Measurements from ENCODE around the gene KCNC2.

Gene KCNC2

DNA sequence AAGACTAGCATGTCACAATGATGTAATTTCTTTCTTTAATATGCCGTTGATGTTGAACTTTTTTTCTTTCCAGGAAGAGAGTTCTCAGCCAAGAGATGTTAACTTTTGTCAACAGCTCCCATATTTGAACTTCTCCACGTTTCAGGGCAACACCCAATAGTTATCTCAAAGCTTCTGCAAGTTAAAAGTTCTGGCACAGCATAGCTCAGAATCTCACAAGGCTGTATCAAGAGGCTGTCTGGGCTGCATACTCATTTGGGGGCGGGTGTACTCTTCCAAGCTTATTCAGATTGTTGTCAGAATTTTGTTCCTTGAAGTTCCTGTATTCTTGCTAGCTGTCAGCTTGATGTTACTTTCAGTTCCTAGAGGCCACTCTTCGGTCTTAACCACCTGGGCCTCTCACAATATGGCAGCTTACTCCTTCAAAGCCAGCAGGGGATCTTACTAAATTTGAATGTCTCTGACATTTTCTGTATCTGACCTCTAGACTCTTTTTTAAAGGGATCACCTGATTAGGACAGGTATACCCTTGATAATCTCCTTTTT, 38.9 kb downstream of the KCNC2 start:
- no peaks in the 10 kb centered on the region for H3K9me3 ChIP-seq
- H3K9ac ChIP-seq: no peak overlapping the region
- no peak for TF ChIP-seq Cebpa-rat (IDR thresholded peaks at IDR 0.05)
- H3K27me3 ChIP-seq: no peaks in the 10 kb centered on the region
- peaks cover 10% of the 10 kb centered on the region for H3K4me1 ChIP-seq
- H3K27ac ChIP-seq: no peak overlapping the region
- no peak overlapping the region for H3K4me2 ChIP-seq
- H4K20me1 ChIP-seq: no peaks in the 10 kb centered on the region
- no peaks in the 10 kb centered on the region for H3K36me3 ChIP-seq
- H3K4me3 ChIP-seq: no peak overlapping the region

GRCh38 chr12:75162845-75163244, 46.8 kb downstream of the KCNC2 start:
- Histone ChIP-seq H3K4me1 (no peaks in the 10 kb centered on the region), H3K9ac (no peak overlapping the region), H3K4me3 (no peak overlapping the region), H4K20me1 (no peaks in the 10 kb centered on the region), H3K27me3 (no peaks in the 10 kb centered on the region), H3K27ac (no peak overlapping the region), H3K9me3 (no peaks in the 10 kb centered on the region), H3K36me3 (no peaks in the 10 kb centered on the region), H3K4me2 (no peak overlapping the region)
- no peak for TF ChIP-seq Cebpa-rat (IDR thresholded peaks at IDR 0.05)

DNA sequence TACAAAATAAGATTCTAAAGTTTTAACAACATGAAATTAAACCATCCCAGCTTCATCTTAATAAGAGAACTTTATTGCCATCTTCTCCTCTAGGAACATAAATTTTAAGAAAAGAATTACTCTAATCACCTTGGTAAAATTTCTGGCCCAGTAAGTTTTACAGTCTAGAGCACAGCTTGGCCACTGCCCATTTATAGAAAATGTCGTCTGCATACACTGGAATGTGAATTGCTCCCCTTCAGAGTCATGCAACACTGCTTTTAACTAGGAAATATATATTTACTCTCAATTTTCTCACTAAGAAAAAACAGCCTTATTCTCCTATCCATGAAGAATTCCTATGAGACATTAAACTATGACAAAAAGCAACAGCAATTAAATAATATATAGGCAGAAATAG, 48.2 kb downstream of the KCNC2 start:
- no peaks in the 10 kb centered on the region for H3K27me3 ChIP-seq
- H3K4me3 ChIP-seq: no peak overlapping the region
- H3K4me2 ChIP-seq: no peak overlapping the region
- no peak overlapping the region for H3K27ac ChIP-seq
- no peaks in the 10 kb centered on the region for H3K9me3 ChIP-seq
- no peaks in the 10 kb centered on the region for H3K4me1 ChIP-seq
- no peaks in the 10 kb centered on the region for H3K36me3 ChIP-seq
- no peak for TF ChIP-seq Cebpa-rat (IDR thresholded peaks at IDR 0.05)
- no peaks in the 10 kb centered on the region for H4K20me1 ChIP-seq
- no peak overlapping the region for H3K9ac ChIP-seq

- Histone ChIP-seq H3K36me3 (no peaks in the 10 kb centered on the region), H3K27ac (no peak overlapping the region), H3K4me1 (no peaks in the 10 kb centered on the region), H3K27me3 (no peaks in the 10 kb centered on the region), H3K9ac (no peak overlapping the region), H3K4me2 (no peak overlapping the region), H4K20me1 (no peaks in the 10 kb centered on the region), H3K4me3 (no peak overlapping the region), H3K9me3 (no peaks in the 10 kb centered on the region)
- no peak for TF ChIP-seq Cebpa-rat (IDR thresholded peaks at IDR 0.05)
These were observed 52.3 kb downstream of the KCNC2 start for GRCh38 chr12:75157385-75157784.

DNA sequence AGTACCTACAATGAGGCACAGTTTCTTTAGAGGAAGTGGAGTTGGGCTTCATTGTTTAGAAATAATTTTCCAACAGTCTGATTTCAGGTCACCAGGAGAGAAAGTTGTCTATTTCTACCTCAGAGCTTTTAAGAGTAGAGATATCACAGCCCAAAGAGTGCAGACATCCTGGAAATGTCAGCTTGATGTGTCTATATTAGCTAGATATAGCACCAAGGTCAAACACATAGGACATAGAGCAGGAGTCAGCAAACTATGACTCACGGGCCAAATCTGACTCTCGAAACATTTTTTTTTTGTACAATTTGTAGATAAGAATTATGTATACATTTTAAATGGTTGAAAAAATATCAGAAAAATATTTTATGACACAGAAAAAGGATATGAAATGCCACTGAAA, 53.7 kb downstream of the KCNC2 start:
- no peak overlapping the region for H3K27ac ChIP-seq
- H3K36me3 ChIP-seq: no peaks in the 10 kb centered on the region
- no peak for TF ChIP-seq Cebpa-rat (IDR thresholded peaks at IDR 0.05)
- H3K9ac ChIP-seq: no peak overlapping the region
- no peak overlapping the region for H3K4me2 ChIP-seq
- no peak overlapping the region for H3K4me3 ChIP-seq
- no peaks in the 10 kb centered on the region for H4K20me1 ChIP-seq
- no peaks in the 10 kb centered on the region for H3K27me3 ChIP-seq
- no peaks in the 10 kb centered on the region for H3K9me3 ChIP-seq
- no peaks in the 10 kb centered on the region for H3K4me1 ChIP-seq

- H3K9ac ChIP-seq: no peak overlapping the region
- no peak overlapping the region for H3K4me3 ChIP-seq
- no peak for TF ChIP-seq Cebpa-rat (IDR thresholded peaks at IDR 0.05)
- no peak overlapping the region for H3K27ac ChIP-seq
- H3K27me3 ChIP-seq: no peaks in the 10 kb centered on the region
- H3K4me2 ChIP-seq: no peak overlapping the region
- H4K20me1 ChIP-seq: no peaks in the 10 kb centered on the region
- no peaks in the 10 kb centered on the region for H3K36me3 ChIP-seq
- no peaks in the 10 kb centered on the region for H3K9me3 ChIP-seq
- no peaks in the 10 kb centered on the region for H3K4me1 ChIP-seq
These were observed 55.3 kb downstream of the KCNC2 start for GRCh38 chr12:75154388-75154787.

DNA sequence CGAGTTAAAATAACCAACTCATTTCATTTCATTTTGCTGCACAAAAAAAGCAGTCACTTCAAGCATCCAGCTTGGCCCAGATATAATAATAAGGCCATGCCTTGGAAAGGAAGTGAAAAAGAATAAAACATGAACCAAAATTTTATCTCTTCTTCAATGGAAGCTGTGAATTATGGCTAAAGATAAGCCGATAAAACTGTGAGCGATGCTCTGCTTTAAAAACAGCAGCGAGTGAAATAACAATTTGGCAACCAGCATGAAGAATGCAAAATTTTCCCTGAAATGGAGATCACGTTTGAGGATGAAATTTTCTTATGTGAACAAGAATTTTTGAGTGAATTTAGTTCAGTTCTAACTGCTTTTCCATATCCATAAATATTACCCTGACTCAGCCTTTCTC, 70.4 kb downstream of the KCNC2 start:
- H3K9me3 ChIP-seq: no peaks in the 10 kb centered on the region
- no peaks in the 10 kb centered on the region for H3K4me1 ChIP-seq
- H3K4me2 ChIP-seq: no peak overlapping the region
- H3K4me3 ChIP-seq: no peak overlapping the region
- H3K27me3 ChIP-seq: no peaks in the 10 kb centered on the region
- H3K27ac ChIP-seq: no peak overlapping the region
- H4K20me1 ChIP-seq: no peaks in the 10 kb centered on the region
- no peak overlapping the region for H3K9ac ChIP-seq
- H3K36me3 ChIP-seq: no peaks in the 10 kb centered on the region
- no peak for TF ChIP-seq Cebpa-rat (IDR thresholded peaks at IDR 0.05)

DNA sequence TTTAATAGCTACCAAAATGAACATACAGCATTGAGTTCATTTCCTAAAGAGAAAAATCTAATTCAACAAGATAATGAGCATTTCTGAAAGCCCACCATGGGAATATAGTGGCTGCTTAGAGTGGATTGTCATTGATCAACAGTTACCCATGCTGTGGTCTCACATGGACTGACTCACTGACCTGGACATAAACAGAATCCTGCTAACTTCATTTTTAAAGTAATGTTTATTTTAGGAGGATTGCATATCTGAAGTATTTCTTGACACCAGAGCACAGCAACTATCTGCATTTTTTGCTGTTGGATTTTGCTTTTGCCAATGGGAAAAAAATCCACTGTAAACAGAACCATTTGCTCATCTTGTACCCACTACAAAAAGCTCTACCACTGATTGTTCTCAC, 71.7 kb downstream of the KCNC2 start:
- H3K27ac ChIP-seq: no peak overlapping the region

DNA sequence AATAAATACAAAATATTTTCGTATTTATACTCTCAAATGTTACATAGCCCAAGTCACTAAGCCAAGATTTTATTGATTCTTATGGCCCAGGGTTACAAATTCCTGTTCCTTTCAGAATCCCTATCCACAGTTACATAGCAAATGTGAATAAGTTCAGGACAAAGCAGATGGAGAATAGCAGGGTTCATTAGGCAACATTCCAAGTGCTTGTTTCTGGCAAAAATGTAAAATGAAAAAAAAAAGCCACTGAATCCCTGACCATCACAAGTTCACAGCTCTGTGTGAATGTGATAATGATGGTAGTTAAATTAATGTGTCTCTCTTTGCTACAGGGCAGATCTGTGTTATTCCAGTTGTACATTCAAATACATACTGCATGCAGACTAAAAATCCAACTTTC, 74.6 kb downstream of the KCNC2 start:
- H3K27ac ChIP-seq: no peak overlapping the region
- TF ChIP-seq Cebpa-rat (IDR thresholded peaks at IDR 0.05): no peak
- no peaks in the 10 kb centered on the region for H3K36me3 ChIP-seq
- H3K4me1 ChIP-seq: no peaks in the 10 kb centered on the region
- no peaks in the 10 kb centered on the region for H3K9me3 ChIP-seq
- no peaks in the 10 kb centered on the region for H4K20me1 ChIP-seq
- H3K4me3 ChIP-seq: no peak overlapping the region
- H3K9ac ChIP-seq: no peak overlapping the region
- no peak overlapping the region for H3K4me2 ChIP-seq
- no peaks in the 10 kb centered on the region for H3K27me3 ChIP-seq

More for the DNA sequence above, 71.7 kb downstream of the KCNC2 start:
- Histone ChIP-seq H3K4me2 (no peak overlapping the region), H3K27me3 (no peaks in the 10 kb centered on the region), H3K9ac (no peak overlapping the region), H3K9me3 (no peaks in the 10 kb centered on the region), H3K4me3 (no peak overlapping the region), H4K20me1 (no peaks in the 10 kb centered on the region), H3K36me3 (no peaks in the 10 kb centered on the region), H3K4me1 (no peaks in the 10 kb centered on the region)
- TF ChIP-seq Cebpa-rat (IDR thresholded peaks at IDR 0.05): no peak

- Histone ChIP-seq H3K4me1 (no peaks in the 10 kb centered on the region), H3K4me2 (no peak overlapping the region), H3K36me3 (no peaks in the 10 kb centered on the region), H4K20me1 (no peaks in the 10 kb centered on the region), H3K27me3 (no peaks in the 10 kb centered on the region), H3K9ac (no peak overlapping the region), H3K4me3 (no peak overlapping the region), H3K9me3 (no peaks in the 10 kb centered on the region), H3K27ac (no peak overlapping the region)
- TF ChIP-seq Cebpa-rat (IDR thresholded peaks at IDR 0.05): no peak
These were observed 78.8 kb downstream of the KCNC2 start for GRCh38 chr12:75130811-75131210.

DNA sequence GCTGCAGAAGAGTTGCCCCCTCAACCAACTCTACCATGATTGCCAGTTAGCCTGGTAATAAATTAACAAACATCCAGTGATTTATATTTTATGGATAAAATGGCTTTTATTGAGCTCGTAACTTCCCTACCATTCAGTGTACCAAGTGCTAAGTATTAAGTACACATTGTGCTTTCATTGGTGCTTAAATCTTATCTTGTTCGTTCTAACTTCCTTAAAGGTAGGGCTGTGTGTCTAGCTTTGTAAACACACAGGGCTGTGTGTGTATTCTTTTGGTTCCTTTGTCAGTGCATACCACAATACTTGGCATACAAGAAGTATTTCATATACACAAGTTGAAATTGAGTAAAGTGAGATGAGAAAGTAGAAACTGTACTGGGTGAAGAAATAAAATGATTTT, 80.4 kb downstream of the KCNC2 start:
- H3K36me3 ChIP-seq: no peaks in the 10 kb centered on the region
- no peak overlapping the region for H3K27ac ChIP-seq
- H4K20me1 ChIP-seq: no peaks in the 10 kb centered on the region
- H3K4me1 ChIP-seq: no peaks in the 10 kb centered on the region
- TF ChIP-seq Cebpa-rat (IDR thresholded peaks at IDR 0.05): no peak
- no peak overlapping the region for H3K4me2 ChIP-seq
- H3K27me3 ChIP-seq: no peaks in the 10 kb centered on the region
- H3K9me3 ChIP-seq: no peaks in the 10 kb centered on the region
- no peak overlapping the region for H3K9ac ChIP-seq
- no peak overlapping the region for H3K4me3 ChIP-seq

All from BLaER1 (cell line).